Gastroesophageal sphincter (tissue), 3 donors: ENCODE measurements around the gene SDHB.

Source experiments
- EP300 ChIP-seq: sonication (generic); formaldehyde crosslinking; IDR thresholded peaks from one replicate; pipeline ENCODE4 v1.6.1; 2017; ENCODE audit warnings: antibody characterized with exemption, mild to moderate bottlenecking
- POLR2A ChIP-seq, 2 donors: fragments of 450-650 bp; IDR thresholded peaks; one replicate each; pipeline ENCODE4 v1.6.1; 2017; ENCODE audit warnings: antibody characterized with exemption in 2 of 2, mild to moderate bottlenecking in 2 of 2, moderate library complexity in 1 of 2
- POLR2AphosphoS5 ChIP-seq: sonication (generic); formaldehyde crosslinking; IDR thresholded peaks from one replicate; pipeline ENCODE4 v1.6.1; 2017; ENCODE audit warnings: antibody characterized with exemption
- TF ChIP-seq, protein P1 (sequence below), 4 experiments: fragments of 200-600 bp in 2 of 4; fragments of 450-650 bp in 2 of 4; sonication (generic) in 1 of 4; IDR thresholded peaks; one replicate each; pipeline ENCODE4 v1.5.1; 2017 to 2019; ENCODE audit warnings: antibody characterized with exemption in 4 of 4, mild to moderate bottlenecking in 2 of 4, moderate library complexity in 2 of 4

DNA sequence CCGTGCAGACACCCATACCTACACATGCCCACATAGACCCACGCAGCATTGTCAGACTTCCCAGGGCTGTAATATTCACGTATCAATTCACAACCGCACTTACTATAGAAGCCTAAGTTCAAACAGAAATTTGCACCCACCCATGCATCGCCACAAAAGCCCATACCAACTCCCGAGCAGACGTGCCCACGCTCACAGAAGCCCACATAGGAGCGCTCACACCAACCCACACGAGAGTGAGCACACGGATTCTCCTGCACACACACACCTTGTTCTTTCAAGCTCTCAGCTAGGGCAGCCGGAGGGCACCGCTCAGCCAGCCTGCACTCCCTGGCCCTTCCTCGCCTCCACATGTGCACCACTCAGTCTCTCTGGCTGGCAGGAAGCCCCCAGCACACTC lies 78.0 kb downstream of the SDHB start:
- TF ChIP-seq, protein P1, sequence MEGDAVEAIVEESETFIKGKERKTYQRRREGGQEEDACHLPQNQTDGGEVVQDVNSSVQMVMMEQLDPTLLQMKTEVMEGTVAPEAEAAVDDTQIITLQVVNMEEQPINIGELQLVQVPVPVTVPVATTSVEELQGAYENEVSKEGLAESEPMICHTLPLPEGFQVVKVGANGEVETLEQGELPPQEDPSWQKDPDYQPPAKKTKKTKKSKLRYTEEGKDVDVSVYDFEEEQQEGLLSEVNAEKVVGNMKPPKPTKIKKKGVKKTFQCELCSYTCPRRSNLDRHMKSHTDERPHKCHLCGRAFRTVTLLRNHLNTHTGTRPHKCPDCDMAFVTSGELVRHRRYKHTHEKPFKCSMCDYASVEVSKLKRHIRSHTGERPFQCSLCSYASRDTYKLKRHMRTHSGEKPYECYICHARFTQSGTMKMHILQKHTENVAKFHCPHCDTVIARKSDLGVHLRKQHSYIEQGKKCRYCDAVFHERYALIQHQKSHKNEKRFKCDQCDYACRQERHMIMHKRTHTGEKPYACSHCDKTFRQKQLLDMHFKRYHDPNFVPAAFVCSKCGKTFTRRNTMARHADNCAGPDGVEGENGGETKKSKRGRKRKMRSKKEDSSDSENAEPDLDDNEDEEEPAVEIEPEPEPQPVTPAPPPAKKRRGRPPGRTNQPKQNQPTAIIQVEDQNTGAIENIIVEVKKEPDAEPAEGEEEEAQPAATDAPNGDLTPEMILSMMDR (IDR thresholded peaks at IDR 0.05): no peak
- TF ChIP-seq POLR2AphosphoS5 (no peak), EP300 (no peak), POLR2A (IDR thresholded peaks at IDR 0.05) (no peak)
